ENCODE data around the gene FOXN3.

DNA sequence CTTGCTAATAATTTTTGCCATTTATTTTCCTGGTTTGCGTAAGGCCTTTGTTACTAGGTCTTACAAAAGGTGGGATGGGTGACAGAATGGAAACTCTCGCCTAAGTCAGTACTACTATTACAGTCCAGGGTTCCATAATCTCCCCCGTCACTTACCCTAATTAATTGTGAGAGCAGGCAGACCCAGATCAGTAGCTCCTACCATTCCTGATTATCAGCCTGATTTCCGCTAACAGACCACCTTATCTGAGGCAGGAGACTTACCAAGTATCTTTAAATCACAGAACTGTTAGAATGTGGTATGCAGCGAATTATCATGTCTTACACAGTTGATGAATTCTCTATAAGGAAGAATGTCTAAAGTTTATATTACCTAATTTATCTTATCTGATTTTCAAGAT is 234.7 kb downstream of the FOXN3 start:
- no peak for TF ChIP-seq CREB1 (CRISPR knock-in tag; IDR thresholded peaks at IDR 0.05; ENCODE audit: low read depth)
- TF ChIP-seq, protein P1, sequence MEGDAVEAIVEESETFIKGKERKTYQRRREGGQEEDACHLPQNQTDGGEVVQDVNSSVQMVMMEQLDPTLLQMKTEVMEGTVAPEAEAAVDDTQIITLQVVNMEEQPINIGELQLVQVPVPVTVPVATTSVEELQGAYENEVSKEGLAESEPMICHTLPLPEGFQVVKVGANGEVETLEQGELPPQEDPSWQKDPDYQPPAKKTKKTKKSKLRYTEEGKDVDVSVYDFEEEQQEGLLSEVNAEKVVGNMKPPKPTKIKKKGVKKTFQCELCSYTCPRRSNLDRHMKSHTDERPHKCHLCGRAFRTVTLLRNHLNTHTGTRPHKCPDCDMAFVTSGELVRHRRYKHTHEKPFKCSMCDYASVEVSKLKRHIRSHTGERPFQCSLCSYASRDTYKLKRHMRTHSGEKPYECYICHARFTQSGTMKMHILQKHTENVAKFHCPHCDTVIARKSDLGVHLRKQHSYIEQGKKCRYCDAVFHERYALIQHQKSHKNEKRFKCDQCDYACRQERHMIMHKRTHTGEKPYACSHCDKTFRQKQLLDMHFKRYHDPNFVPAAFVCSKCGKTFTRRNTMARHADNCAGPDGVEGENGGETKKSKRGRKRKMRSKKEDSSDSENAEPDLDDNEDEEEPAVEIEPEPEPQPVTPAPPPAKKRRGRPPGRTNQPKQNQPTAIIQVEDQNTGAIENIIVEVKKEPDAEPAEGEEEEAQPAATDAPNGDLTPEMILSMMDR (conservative IDR thresholded peaks at IDR 0.05; ENCODE audit: low read depth in 2 of 2): no peak

Measured in GM23338 (cell line).